WTC11 (cell line): ENCODE results near the gene KRTAP10-10. TPM values are rescaled to one million over a fixed set of nuclear protein-coding genes. Genes with fewer than 3 reads are reported as not detected.

Experiments used
- ATAC-seq: fragments of 200-7000 bp; cut with Tn5 transposase; 2 replicates; pipeline ENCODE4 v1.10.0; 2021; ENCODE audit warnings: mild to moderate bottlenecking, moderate library complexity
- CTCF ChIA-PET: fragments of 300-600 bp; sonication (Branson Sonifier 250); formaldehyde crosslinking; loops from one replicate; lab custom pipeline; 2021; ENCODE audit warnings: antibody characterized with exemption; lab: Charles Lee
- POLR2A ChIA-PET: fragments of 350-600 bp; sonication (Branson Sonifier 250); formaldehyde crosslinking; loops from one replicate; lab custom pipeline; 2021; ENCODE audit warnings: antibody characterized with exemption; lab: Charles Lee
- DNase-seq: peaks from one replicate; pipeline ENCODE4 v3.0.0; 2021; ENCODE audit warnings: low spot score
- H3K27ac Mint-ChIP-seq: 2 replicates; pipeline ENCODE4 v1.8.0; 2021; ENCODE audit warnings: mixed read lengths
- H3K27me3 Mint-ChIP-seq: 2 replicates; pipeline ENCODE4 v1.8.0; 2021; ENCODE audit warnings: low read depth, mild to moderate bottlenecking, moderate library complexity, mixed read lengths
- H3K36me3 Mint-ChIP-seq: 2 replicates; pipeline ENCODE4 v1.8.0; 2021; ENCODE audit warnings: mixed read lengths
- H3K4me1 Mint-ChIP-seq: 2 replicates; pipeline ENCODE4 v1.8.0; 2022; ENCODE audit warnings: mixed read lengths
- H3K4me3 Mint-ChIP-seq: 2 replicates; pipeline ENCODE4 v1.8.0; 2021; ENCODE audit warnings: mild to moderate bottlenecking, moderate library complexity, mixed read lengths
- H3K9me3 Mint-ChIP-seq: 2 replicates; pipeline ENCODE4 v1.8.0; 2021; ENCODE audit warnings: mixed read lengths
- ATF3 ChIP-seq: sonication (generic); formaldehyde crosslinking; conservative IDR thresholded peaks from 2 replicates; pipeline ENCODE4 v1.8.1; 2022; ENCODE audit warnings: mild to moderate bottlenecking, missing genetic modification reagents
- CREB1 ChIP-seq: sonication (generic); formaldehyde crosslinking; IDR thresholded peaks from 2 replicates; pipeline ENCODE4 v1.8.0; 2023; ENCODE audit warnings: mild to moderate bottlenecking, missing genetic modification reagents
- EMX1 ChIP-seq: fragments of 250-450 bp; sonication (Bioruptor Pico); IDR thresholded peaks from 2 replicates; pipeline ENCODE4 v1.8.0; 2021; ENCODE audit warnings: mild to moderate bottlenecking
- ESRRA ChIP-seq: sonication (generic); formaldehyde crosslinking; IDR thresholded peaks from 2 replicates; pipeline ENCODE4 v1.8.1; 2022; ENCODE audit warnings: mild to moderate bottlenecking, missing genetic modification reagents, borderline replicate concordance
- MAX ChIP-seq: sonication (generic); formaldehyde crosslinking; IDR thresholded peaks from 2 replicates; pipeline ENCODE4 v1.8.0; 2022; ENCODE audit warnings: mild to moderate bottlenecking, missing genetic modification reagents
- MYBL2 ChIP-seq: sonication (generic); formaldehyde crosslinking; IDR thresholded peaks from 2 replicates; pipeline ENCODE4 v1.8.1; 2023; ENCODE audit warnings: mild to moderate bottlenecking, moderate library complexity, missing genetic modification reagents
- NR2C2 ChIP-seq: sonication (generic); formaldehyde crosslinking; IDR thresholded peaks from 2 replicates; pipeline ENCODE4 v1.8.0; 2022; ENCODE audit warnings: mild to moderate bottlenecking, missing genetic modification reagents
- NR3C1 ChIP-seq: sonication (generic); formaldehyde crosslinking; conservative IDR thresholded peaks from 2 replicates; pipeline ENCODE4 v1.8.1; 2023; ENCODE audit warnings: low read depth, mild to moderate bottlenecking, missing genetic modification reagents
- SMAD3 ChIP-seq: sonication (generic); formaldehyde crosslinking; IDR thresholded peaks from 2 replicates; pipeline ENCODE4 v1.8.0; 2022; ENCODE audit warnings: missing genetic modification reagents, mild to moderate bottlenecking, borderline replicate concordance
- TCF7 ChIP-seq: sonication (generic); formaldehyde crosslinking; IDR thresholded peaks from 2 replicates; pipeline ENCODE4 v1.8.0; 2022; ENCODE audit warnings: mild to moderate bottlenecking, low read depth, missing genetic modification reagents, moderate library complexity
- ZNF219 ChIP-seq: sonication (generic); formaldehyde crosslinking; IDR thresholded peaks from 2 replicates; pipeline ENCODE4 v1.8.0; 2023; ENCODE audit warnings: missing genetic modification reagents, mild to moderate bottlenecking, borderline replicate concordance
- ZNF317 ChIP-seq: sonication (generic); formaldehyde crosslinking; IDR thresholded peaks from 2 replicates; pipeline ENCODE4 v1.8.1; 2023; ENCODE audit warnings: low read depth, mild to moderate bottlenecking, moderate library complexity, missing genetic modification reagents, borderline replicate concordance
- ZNF416 ChIP-seq: fragments of 250-450 bp; sonication (Bioruptor Pico); IDR thresholded peaks from 2 replicates; pipeline ENCODE4 v1.9.0; 2021; ENCODE audit warnings: mild to moderate bottlenecking, inconsistent platforms
- ZNF423 ChIP-seq: fragments of 250-450 bp; sonication (Bioruptor Pico); IDR thresholded peaks from 2 replicates; pipeline ENCODE4 v2.1.2; 2022; ENCODE audit warnings: mild to moderate bottlenecking, moderate library complexity
- total RNA-seq: library from RNA; stranded (reverse); gene quantifications from 3 replicates; pipeline ENCODE4 v1.2.3, GENCODE V29; 2021
- TF ChIP-seq, protein P1 (sequence below): sonication (generic); formaldehyde crosslinking; IDR thresholded peaks from 2 replicates; pipeline ENCODE4 v1.8.1; 2023; ENCODE audit warnings: mild to moderate bottlenecking, moderate library complexity, missing genetic modification reagents
- TF ChIP-seq, protein P2 (sequence below): sonication (generic); formaldehyde crosslinking; IDR thresholded peaks from 2 replicates; pipeline ENCODE4 v1.8.1; 2022; ENCODE audit warnings: mild to moderate bottlenecking, missing genetic modification reagents, moderate library complexity, borderline replicate concordance
- TF ChIP-seq, protein P3 (sequence below): sonication (generic); formaldehyde crosslinking; IDR thresholded peaks from 2 replicates; pipeline ENCODE4 v1.8.1; 2022; ENCODE audit warnings: low read depth, missing genetic modification reagents, borderline replicate concordance
- TF ChIP-seq, protein P4 (sequence below): fragments of 250-450 bp; sonication (Bioruptor Pico); IDR thresholded peaks from 2 replicates; pipeline ENCODE4 v1.9.0; 2021; ENCODE audit warnings: mild to moderate bottlenecking, borderline replicate concordance

KRTAP10-10 gene
- total RNA-seq, 1 experiment from 2014 or later, result not detected

DNA sequence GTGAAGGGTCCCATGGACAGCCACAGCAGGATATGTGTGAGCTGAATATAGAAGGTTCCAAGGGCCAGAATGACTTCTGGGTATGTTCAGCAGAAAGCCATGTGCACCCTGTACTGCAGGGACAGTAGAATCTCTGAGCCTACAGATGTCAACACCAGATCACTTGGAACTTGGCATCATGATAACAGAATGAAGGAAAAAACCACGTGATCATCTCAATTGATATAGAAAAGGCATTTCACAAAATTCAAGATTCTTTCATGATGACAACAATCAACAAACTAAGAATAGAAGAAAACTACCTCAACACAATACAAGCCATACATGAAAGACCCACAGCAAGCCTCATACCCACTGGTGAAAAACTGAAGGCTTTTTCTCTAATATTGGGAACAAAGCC is 30.5 kb downstream of the KRTAP10-10 start (continued):
- no peak for TF ChIP-seq NR3C1 (CRISPR knock-in tag)

GRCh38 chr21:44670642-44671432 is 33.7 kb downstream of the KRTAP10-10 start:
- Mint-ChIP-seq H3K27me3 (peaks cover 2% of the 10 kb centered on the region), H3K27ac (no peak overlapping the region), H3K9me3 (peaks cover 54% of the 10 kb centered on the region), H3K4me3 (no peak overlapping the region), H3K36me3 (peaks cover 47% of the 10 kb centered on the region), H3K4me1 (peaks cover 3% of the 10 kb centered on the region; the same call in 1 of the 2 replicates)
- ATAC-seq (no peak), DNase-seq (no peak)
- TF ChIP-seq SMAD3 (CRISPR knock-in tag), result no peak
- ChIA-PET POLR2A (no interaction called here), CTCF (no interaction called here)

GRCh38 chr21:44671911-44672310 is 34.8 kb downstream of the KRTAP10-10 start:
- DNase-seq (no peak), ATAC-seq (no peak)
- no peak overlapping the region for H3K27ac Mint-ChIP-seq
- H3K36me3 Mint-ChIP-seq, result peaks cover 47% of the 10 kb centered on the region
- CTCF ChIA-PET, result no interaction called here
- no peak overlapping the region for H3K4me3 Mint-ChIP-seq
- peaks cover 54% of the 10 kb centered on the region for H3K9me3 Mint-ChIP-seq
- TF ChIP-seq, protein P1, sequence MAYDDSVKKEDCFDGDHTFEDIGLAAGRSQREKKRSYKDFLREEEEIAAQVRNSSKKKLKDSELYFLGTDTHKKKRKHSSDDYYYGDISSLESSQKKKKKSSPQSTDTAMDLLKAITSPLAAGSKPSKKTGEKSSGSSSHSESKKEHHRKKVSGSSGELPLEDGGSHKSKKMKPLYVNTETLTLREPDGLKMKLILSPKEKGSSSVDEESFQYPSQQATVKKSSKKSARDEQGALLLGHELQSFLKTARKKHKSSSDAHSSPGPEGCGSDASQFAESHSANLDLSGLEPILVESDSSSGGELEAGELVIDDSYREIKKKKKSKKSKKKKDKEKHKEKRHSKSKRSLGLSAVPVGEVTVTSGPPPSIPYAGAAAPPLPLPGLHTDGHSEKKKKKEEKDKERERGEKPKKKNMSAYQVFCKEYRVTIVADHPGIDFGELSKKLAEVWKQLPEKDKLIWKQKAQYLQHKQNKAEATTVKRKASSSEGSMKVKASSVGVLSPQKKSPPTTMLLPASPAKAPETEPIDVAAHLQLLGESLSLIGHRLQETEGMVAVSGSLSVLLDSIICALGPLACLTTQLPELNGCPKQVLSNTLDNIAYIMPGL, result no peak
- TF ChIP-seq, protein P2, sequence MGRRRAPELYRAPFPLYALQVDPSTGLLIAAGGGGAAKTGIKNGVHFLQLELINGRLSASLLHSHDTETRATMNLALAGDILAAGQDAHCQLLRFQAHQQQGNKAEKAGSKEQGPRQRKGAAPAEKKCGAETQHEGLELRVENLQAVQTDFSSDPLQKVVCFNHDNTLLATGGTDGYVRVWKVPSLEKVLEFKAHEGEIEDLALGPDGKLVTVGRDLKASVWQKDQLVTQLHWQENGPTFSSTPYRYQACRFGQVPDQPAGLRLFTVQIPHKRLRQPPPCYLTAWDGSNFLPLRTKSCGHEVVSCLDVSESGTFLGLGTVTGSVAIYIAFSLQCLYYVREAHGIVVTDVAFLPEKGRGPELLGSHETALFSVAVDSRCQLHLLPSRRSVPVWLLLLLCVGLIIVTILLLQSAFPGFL (CRISPR knock-in tag), result no peak
- TF ChIP-seq ZNF219 (CRISPR knock-in tag), result no peak
- no peak for TF ChIP-seq ZNF317 (CRISPR knock-in tag)
- POLR2A ChIA-PET, result no interaction called here
- H3K4me1 Mint-ChIP-seq, result peaks cover 3% of the 10 kb centered on the region; the same call in 1 of the 2 replicates
- peaks cover 7% of the 10 kb centered on the region for H3K27me3 Mint-ChIP-seq

- POLR2A ChIA-PET, result no interaction called here
- ATAC-seq, result no peak
- CTCF ChIA-PET, result no interaction called here
- no peak overlapping the region for H3K4me3 Mint-ChIP-seq
- H3K36me3 Mint-ChIP-seq, result peaks cover 2% of the 10 kb centered on the region
- H3K4me1 Mint-ChIP-seq, result peaks cover under 1% of the 10 kb centered on the region; the same call in 1 of the 2 replicates
- H3K27ac Mint-ChIP-seq, result no peak overlapping the region
- DNase-seq, result no peak
- peaks cover 11% of the 10 kb centered on the region for H3K9me3 Mint-ChIP-seq
- peaks cover 5% of the 10 kb centered on the region; the same call in 1 of the 2 replicates for H3K27me3 Mint-ChIP-seq
- TF ChIP-seq MYBL2 (no peak), TCF7 (CRISPR knock-in tag) (no peak), ZNF423 (no peak), MAX (CRISPR knock-in tag) (no peak), NR2C2 (CRISPR knock-in tag) (no peak), EMX1 (CRISPR knock-in tag) (no peak), ATF3 (CRISPR knock-in tag) (no peak), ESRRA (no peak), CREB1 (CRISPR knock-in tag) (no peak), ZNF219 (CRISPR knock-in tag) (no peak), ZNF416 (CRISPR knock-in tag) (no peak)
- TF ChIP-seq, protein P3, sequence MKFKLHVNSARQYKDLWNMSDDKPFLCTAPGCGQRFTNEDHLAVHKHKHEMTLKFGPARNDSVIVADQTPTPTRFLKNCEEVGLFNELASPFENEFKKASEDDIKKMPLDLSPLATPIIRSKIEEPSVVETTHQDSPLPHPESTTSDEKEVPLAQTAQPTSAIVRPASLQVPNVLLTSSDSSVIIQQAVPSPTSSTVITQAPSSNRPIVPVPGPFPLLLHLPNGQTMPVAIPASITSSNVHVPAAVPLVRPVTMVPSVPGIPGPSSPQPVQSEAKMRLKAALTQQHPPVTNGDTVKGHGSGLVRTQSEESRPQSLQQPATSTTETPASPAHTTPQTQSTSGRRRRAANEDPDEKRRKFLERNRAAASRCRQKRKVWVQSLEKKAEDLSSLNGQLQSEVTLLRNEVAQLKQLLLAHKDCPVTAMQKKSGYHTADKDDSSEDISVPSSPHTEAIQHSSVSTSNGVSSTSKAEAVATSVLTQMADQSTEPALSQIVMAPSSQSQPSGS (CRISPR knock-in tag), result no peak
- TF ChIP-seq, protein P4, sequence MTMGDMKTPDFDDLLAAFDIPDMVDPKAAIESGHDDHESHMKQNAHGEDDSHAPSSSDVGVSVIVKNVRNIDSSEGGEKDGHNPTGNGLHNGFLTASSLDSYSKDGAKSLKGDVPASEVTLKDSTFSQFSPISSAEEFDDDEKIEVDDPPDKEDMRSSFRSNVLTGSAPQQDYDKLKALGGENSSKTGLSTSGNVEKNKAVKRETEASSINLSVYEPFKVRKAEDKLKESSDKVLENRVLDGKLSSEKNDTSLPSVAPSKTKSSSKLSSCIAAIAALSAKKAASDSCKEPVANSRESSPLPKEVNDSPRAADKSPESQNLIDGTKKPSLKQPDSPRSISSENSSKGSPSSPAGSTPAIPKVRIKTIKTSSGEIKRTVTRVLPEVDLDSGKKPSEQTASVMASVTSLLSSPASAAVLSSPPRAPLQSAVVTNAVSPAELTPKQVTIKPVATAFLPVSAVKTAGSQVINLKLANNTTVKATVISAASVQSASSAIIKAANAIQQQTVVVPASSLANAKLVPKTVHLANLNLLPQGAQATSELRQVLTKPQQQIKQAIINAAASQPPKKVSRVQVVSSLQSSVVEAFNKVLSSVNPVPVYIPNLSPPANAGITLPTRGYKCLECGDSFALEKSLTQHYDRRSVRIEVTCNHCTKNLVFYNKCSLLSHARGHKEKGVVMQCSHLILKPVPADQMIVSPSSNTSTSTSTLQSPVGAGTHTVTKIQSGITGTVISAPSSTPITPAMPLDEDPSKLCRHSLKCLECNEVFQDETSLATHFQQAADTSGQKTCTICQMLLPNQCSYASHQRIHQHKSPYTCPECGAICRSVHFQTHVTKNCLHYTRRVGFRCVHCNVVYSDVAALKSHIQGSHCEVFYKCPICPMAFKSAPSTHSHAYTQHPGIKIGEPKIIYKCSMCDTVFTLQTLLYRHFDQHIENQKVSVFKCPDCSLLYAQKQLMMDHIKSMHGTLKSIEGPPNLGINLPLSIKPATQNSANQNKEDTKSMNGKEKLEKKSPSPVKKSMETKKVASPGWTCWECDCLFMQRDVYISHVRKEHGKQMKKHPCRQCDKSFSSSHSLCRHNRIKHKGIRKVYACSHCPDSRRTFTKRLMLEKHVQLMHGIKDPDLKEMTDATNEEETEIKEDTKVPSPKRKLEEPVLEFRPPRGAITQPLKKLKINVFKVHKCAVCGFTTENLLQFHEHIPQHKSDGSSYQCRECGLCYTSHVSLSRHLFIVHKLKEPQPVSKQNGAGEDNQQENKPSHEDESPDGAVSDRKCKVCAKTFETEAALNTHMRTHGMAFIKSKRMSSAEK (CRISPR knock-in tag), result no peak
Measured at GRCh38 chr21:44677881-44678280, 40.7 kb downstream of the KRTAP10-10 start.
